ENCODE data around the gene LRRC4C.

The LRRC4C gene

GRCh38 chr11:40370821-40371616, 1088.4 kb downstream of the LRRC4C start:
- DNase-seq (ENCODE audit: low spot score), result no peak

- DNase-seq (ENCODE audit: low spot score), result no peak
Measured at GRCh38 chr11:40360206-40360798, 1099.2 kb downstream of the LRRC4C start.

- no peak for DNase-seq (ENCODE audit: low spot score)
Measured at GRCh38 chr11:40354121-40354520, 1105.3 kb downstream of the LRRC4C start.

- DNase-seq (ENCODE audit: low spot score), result no peak
Measured at GRCh38 chr11:40340911-40341310, 1118.5 kb downstream of the LRRC4C start.

- DNase-seq (ENCODE audit: low spot score), result no peak
Measured at GRCh38 chr11:40338739-40339138, 1120.7 kb downstream of the LRRC4C start.

- no peak for DNase-seq (ENCODE audit: low spot score)
Measured at GRCh38 chr11:40338062-40338461, 1121.4 kb downstream of the LRRC4C start.

- DNase-seq (ENCODE audit: low spot score), result no peak
Measured at GRCh38 chr11:40337118-40337517, 1122.3 kb downstream of the LRRC4C start.

GRCh38 chr11:40328890-40329614, 1130.4 kb downstream of the LRRC4C start:
- DNase-seq (ENCODE audit: low spot score), result no peak

GRCh38 chr11:40323241-40323640, 1136.2 kb downstream of the LRRC4C start:
- DNase-seq (ENCODE audit: low spot score), result no peak

- DNase-seq (ENCODE audit: low spot score), result no peak
Measured at GRCh38 chr11:40321537-40321936, 1137.9 kb downstream of the LRRC4C start.

- DNase-seq (ENCODE audit: low spot score), result no peak
Measured at GRCh38 chr11:40316171-40316570, 1143.3 kb downstream of the LRRC4C start.

GRCh38 chr11:40315122-40315521, 1144.3 kb downstream of the LRRC4C start:
- DNase-seq (ENCODE audit: low spot score), result no peak

- DNase-seq (ENCODE audit: low spot score), result no peak
Measured at GRCh38 chr11:40314327-40314726, 1145.1 kb downstream of the LRRC4C start.

GRCh38 chr11:40306938-40307548, 1152.4 kb downstream of the LRRC4C start:
- no peak for DNase-seq (ENCODE audit: low spot score)

- no peak for DNase-seq (ENCODE audit: low spot score)
Measured at GRCh38 chr11:40302669-40303068, 1156.8 kb downstream of the LRRC4C start.

- DNase-seq (ENCODE audit: low spot score), result no peak
Measured at GRCh38 chr11:40295466-40295865, 1164.0 kb downstream of the LRRC4C start.

- no peak for DNase-seq (ENCODE audit: low spot score)
Measured at GRCh38 chr11:40294741-40295140, 1164.7 kb downstream of the LRRC4C start.

GRCh38 chr11:40294349-40294735, 1165.1 kb downstream of the LRRC4C start:
- no peak for DNase-seq (ENCODE audit: low spot score)

- no peak for DNase-seq (ENCODE audit: low spot score)
Measured at GRCh38 chr11:40293655-40294348, 1165.7 kb downstream of the LRRC4C start.

GRCh38 chr11:40292721-40293508, 1166.5 kb downstream of the LRRC4C start:
- DNase-seq (ENCODE audit: low spot score), result no peak

- no peak for DNase-seq (ENCODE audit: low spot score)
Measured at GRCh38 chr11:40291741-40292140, 1167.7 kb downstream of the LRRC4C start.

Measured in CD4-positive, alpha-beta T cell treated with Interleukin-6 at 100 ng/mL for 8 hours (primary cell).